Coronary artery (tissue), 2 donors: Measurements from ENCODE around the gene FRMD4B.
A peak's percentile ranks its signal among the peaks of the same experiment; 100 is the strongest.

Experiments
- DNase-seq: peaks from one replicate; pipeline ENCODE4 v3.0.0-alpha.2; 2017; ENCODE audit warnings: low spot score
- H3K27ac ChIP-seq, 2 donors: fragments of 200-600 bp; sonication (generic); one replicate each; pipeline ENCODE4 v1.5.1; 2016 to 2019
- H3K4me3 ChIP-seq: fragments of 200-600 bp; sonication (generic); 2 replicates; pipeline ENCODE4 v1.5.1; 2016; ENCODE audit warnings: mild to moderate bottlenecking, moderate library complexity
- TF ChIP-seq, protein P1 (sequence below): fragments of 200-600 bp; sonication (generic); IDR thresholded peaks from one replicate; pipeline ENCODE4 v1.5.1; 2019; ENCODE audit warnings: antibody characterized with exemption

Gene FRMD4B

DNA sequence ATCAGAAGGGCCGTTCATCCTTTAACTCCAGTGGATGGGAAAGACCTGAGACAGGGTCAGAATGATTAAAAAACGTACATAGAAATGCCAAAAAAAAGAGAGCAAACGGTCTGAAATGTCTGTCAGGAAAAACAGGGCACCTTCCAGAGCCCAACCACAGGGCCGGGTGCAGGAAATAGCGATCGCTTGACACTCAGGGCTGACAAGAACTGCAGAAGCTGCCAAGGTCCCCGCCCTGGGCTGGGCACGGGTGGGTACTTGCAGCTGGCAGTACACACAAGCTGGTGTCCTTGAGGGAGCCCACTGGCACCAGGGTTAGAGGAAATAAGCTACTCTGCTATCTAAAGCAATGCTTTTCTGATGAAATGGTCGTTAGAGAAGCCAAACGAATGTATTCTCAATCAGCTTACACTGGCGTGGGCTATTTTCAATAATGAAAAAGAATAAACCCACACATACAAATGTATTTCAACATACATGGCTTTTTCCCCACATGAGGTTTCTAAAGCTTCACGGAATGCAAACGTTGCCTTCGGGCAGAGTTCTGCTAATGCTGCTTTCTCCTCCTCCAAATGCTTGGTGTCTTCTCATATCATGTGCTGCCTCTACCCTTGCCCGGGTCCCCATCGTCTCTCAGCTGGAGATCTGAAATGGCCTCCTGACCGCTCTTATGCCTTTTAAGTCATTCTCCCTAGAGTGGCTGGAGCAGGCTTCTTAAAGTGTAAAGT lies 15.6 kb downstream of the FRMD4B start:
- H3K4me3 ChIP-seq = peak overlapping the region; percentile 37
- TF ChIP-seq, protein P1, sequence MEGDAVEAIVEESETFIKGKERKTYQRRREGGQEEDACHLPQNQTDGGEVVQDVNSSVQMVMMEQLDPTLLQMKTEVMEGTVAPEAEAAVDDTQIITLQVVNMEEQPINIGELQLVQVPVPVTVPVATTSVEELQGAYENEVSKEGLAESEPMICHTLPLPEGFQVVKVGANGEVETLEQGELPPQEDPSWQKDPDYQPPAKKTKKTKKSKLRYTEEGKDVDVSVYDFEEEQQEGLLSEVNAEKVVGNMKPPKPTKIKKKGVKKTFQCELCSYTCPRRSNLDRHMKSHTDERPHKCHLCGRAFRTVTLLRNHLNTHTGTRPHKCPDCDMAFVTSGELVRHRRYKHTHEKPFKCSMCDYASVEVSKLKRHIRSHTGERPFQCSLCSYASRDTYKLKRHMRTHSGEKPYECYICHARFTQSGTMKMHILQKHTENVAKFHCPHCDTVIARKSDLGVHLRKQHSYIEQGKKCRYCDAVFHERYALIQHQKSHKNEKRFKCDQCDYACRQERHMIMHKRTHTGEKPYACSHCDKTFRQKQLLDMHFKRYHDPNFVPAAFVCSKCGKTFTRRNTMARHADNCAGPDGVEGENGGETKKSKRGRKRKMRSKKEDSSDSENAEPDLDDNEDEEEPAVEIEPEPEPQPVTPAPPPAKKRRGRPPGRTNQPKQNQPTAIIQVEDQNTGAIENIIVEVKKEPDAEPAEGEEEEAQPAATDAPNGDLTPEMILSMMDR = no peak
- peak; percentile 84 for DNase-seq
- peak overlapping the region; percentile 20 to 72 for H3K27ac ChIP-seq

DNA sequence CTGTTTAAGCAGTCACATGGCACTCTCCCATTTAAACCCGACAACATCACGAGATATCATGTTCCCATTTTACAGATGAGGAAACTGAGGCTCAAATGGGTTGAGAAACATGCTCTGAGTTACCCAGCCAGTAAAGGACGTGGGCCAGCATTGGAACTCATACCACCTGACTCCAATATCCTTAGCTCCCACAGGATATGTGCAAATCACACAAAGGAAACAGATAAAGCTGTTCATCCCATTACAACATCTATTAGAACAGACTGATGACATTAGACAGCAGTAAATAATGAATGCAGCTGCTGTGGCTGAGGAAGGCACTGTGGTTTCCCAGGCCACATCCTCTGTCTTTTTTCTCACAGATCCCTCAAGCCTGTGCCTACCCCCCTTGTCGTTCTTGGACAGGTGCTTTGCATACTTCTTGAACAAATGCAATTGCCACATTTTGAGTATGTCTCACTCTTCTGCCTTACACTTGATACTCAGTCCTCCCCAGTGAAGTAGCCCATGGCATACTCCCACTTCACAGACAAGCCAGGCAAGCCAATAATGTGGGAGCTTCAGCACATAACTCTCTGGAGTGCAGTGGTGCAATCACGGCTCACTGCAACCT lies 17.7 kb downstream of the FRMD4B start:
- Histone ChIP-seq H3K4me3 (no peak overlapping the region), H3K27ac (peak overlapping the region in 1 of 2 donors; percentile 66)
- TF ChIP-seq, protein P1 = no peak
- DNase-seq = no peak

DNA sequence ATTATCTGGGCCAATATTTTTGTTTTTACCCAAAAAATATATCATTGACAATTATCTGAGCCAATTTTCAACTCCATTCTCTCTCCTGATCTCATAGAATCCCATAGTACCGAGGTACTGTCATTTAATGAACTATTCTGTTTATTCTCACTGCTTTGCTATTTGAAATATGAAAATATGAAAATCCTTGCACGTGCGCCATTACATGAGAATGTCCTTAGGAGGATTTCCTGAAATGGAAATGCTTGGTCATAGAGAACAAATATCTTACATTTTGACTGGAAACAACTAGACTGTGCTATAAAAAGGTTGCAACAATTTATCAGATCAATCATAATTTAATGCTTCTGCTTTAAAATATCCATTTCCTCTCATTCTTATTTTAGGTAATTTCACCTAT lies 18.3 kb downstream of the FRMD4B start:
- no peak overlapping the region for H3K27ac ChIP-seq
- DNase-seq = no peak
- H3K4me3 ChIP-seq = no peak overlapping the region
- TF ChIP-seq, protein P1 = no peak

DNA sequence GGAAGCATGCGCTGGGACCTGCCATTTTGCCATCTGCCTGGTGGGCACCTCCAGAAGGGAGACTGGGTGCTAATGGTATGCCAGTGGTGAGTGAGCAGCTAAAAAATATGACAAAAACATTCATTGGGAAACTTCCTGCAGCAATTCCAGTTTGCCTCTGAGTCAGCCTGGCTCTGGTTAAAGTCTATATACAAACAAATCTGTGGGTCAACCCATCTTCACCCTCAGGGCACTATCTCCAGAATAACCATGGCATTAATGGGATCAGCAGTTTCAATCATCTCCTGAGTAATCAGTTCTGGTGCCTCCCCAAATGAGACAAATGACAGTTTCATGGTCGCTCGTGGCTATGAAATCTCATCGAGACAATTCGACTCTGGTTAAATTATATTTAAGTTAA lies 21.5 kb downstream of the FRMD4B start:
- H3K27ac ChIP-seq = peak overlapping the region in 1 of 2 donors; percentile 46
- DNase-seq = no peak
- TF ChIP-seq, protein P1 = no peak
- no peak overlapping the region for H3K4me3 ChIP-seq

DNA sequence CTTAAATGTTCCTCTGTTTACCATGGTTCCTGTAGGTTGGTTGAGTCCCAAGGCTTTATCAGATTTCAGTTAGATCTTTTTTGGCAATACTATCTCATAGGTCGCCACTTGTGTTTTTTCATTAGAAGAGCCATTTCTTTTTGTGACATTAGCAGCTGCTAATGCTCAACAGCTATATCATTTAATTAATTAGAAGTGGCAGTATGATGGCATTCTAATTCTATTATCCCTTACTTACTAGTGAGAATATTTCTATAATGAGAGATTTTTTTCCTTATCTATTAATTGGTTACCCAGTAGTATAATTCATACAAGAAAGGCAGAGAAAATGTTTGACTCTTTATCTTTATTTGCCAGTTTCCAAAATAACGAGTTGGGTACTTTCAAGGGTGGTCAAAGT lies 25.2 kb downstream of the FRMD4B start:
- Histone ChIP-seq H3K27ac (no peak overlapping the region), H3K4me3 (no peak overlapping the region)
- no peak for DNase-seq
- TF ChIP-seq, protein P1 = no peak

DNA sequence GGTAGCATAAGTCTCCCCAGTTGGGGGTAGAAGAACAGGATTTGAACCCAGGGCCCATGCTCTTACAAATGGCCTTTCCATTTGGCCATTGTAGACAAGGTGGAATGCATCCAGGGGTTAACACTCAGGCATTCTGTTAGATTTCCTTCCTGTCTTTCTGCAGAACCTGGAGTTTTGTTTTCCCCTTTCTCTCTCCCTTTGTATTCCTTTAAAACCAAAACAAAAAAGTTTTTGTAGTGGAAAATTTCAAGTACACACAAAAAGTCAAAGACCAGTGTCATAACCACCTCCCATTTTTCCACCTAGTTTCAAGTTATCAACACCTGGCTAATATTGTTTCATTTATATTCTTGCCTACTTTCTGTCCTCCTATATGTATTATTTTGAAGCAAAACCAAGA lies 26.0 kb downstream of the FRMD4B start:
- TF ChIP-seq, protein P1 = no peak
- H3K27ac ChIP-seq = peak overlapping the region in 1 of 2 donors; percentile 42

More for the DNA sequence above, 26.0 kb downstream of the FRMD4B start:
- DNase-seq = no peak
- H3K4me3 ChIP-seq = no peak overlapping the region
